HepG2 (cell line): ENCODE data around the gene ELAPOR1. TPM values are rescaled to one million over a fixed set of nuclear protein-coding genes. Genes with fewer than 3 reads are reported as not detected.

Experiments used
- DNMT1 ChIP-seq: sonication (generic); formaldehyde crosslinking; IDR thresholded peaks from 2 replicates; pipeline ENCODE4 v1.5.1; 2020; ENCODE audit warnings: mild to moderate bottlenecking, missing genetic modification reagents
- GABPA ChIP-seq, 2 experiments: IDR thresholded peaks; 2 replicates each; pipeline ENCODE4 v1.6.1; 2011 to 2016; ENCODE audit warnings: low read depth in 2 of 2, low read length in 1 of 2, missing biosample characterization in 1 of 2, missing genetic modification characterization in 1 of 2
- MIXL1 ChIP-seq: IDR thresholded peaks from 2 replicates; pipeline ENCODE4 v1.6.1; 2016
- RFX3 ChIP-seq: IDR thresholded peaks from 2 replicates; pipeline ENCODE4 v1.6.1; 2016; ENCODE audit warnings: missing biosample characterization, missing genetic modification reagents
- SP1 ChIP-seq, 2 experiments: fragments of 450-650 bp in 1 of 2; sonication (generic) in 1 of 2; formaldehyde crosslinking in 1 of 2; IDR thresholded peaks; 2 replicates each; pipeline versions ENCODE4 v1.4.0 to v1.6.1; 2016 to 2020; ENCODE audit warnings: missing genetic modification reagents in 1 of 2
- TIGD3 ChIP-seq: sonication (generic); formaldehyde crosslinking; IDR thresholded peaks from 2 replicates; pipeline ENCODE4 v1.5.1; 2020; ENCODE audit warnings: mild to moderate bottlenecking, missing genetic modification reagents, borderline replicate concordance
- ZBTB10 ChIP-seq: sonication (generic); formaldehyde crosslinking; IDR thresholded peaks from 2 replicates; pipeline ENCODE4 v1.4.0; 2020; ENCODE audit warnings: missing genetic modification reagents, borderline replicate concordance
- ZFX ChIP-seq: sonication (generic); formaldehyde crosslinking; IDR thresholded peaks from 2 replicates; pipeline ENCODE4 v1.4.0; 2020; ENCODE audit warnings: mild to moderate bottlenecking, low read depth, missing genetic modification reagents, moderate library complexity
- ZNF263 ChIP-seq: sonication (generic); formaldehyde crosslinking; IDR thresholded peaks from 2 replicates; pipeline ENCODE4 v1.4.0; 2020; ENCODE audit warnings: missing genetic modification reagents
- ZNF501 ChIP-seq: sonication (generic); formaldehyde crosslinking; IDR thresholded peaks from 2 replicates; pipeline ENCODE4 v1.5.1; 2020; ENCODE audit warnings: mild to moderate bottlenecking, moderate library complexity, missing genetic modification reagents
- ZNF552 ChIP-seq: sonication (generic); formaldehyde crosslinking; IDR thresholded peaks from 2 replicates; pipeline ENCODE4 v1.9.0; 2022; ENCODE audit warnings: missing genetic modification reagents, mild to moderate bottlenecking, borderline replicate concordance
- ZNF775 ChIP-seq: sonication (generic); formaldehyde crosslinking; IDR thresholded peaks from 2 replicates; pipeline ENCODE4 v1.4.0; 2020; ENCODE audit warnings: missing genetic modification reagents, mild to moderate bottlenecking, moderate library complexity, borderline replicate concordance
- ZNF790 ChIP-seq: sonication (generic); formaldehyde crosslinking; IDR thresholded peaks from 2 replicates; pipeline ENCODE4 v1.8.0; 2022; ENCODE audit warnings: missing genetic modification reagents, mild to moderate bottlenecking, borderline replicate concordance
- polyA plus RNA-seq, 8 experiments: library from polyadenylated mRNA; depleted of rRNA in 3 of 8; stranded (reverse) in 7 of 8; unstranded in 1 of 8; fragments of >200 nt; fragmentation: Illumina TruSeq in 4 of 8; extraction: Trizol in 4 of 8; gene quantifications; 2 replicates each; pipeline versions ENCODE4 v1.2.1 to v1.2.3, GENCODE V29; 2011 to 2016; ENCODE audit warnings: low read depth in 4 of 8, missing spikeins in 1 of 8, mixed read lengths in 1 of 8; ENCODE audit not compliant: insufficient read depth in 1 of 8
- total RNA-seq, 5 experiments: library from RNA; depleted of rRNA; stranded (reverse); fragments of >200 nt; fragmentation: Illumina TruSeq; extraction: Trizol; gene quantifications; 2 replicates each; pipeline ENCODE4 v1.2.3, GENCODE V29; 2016; ENCODE audit warnings: low read depth in 1 of 5
- TF ChIP-seq, protein P1 (sequence below): sonication (generic); formaldehyde crosslinking; IDR thresholded peaks from 2 replicates; pipeline ENCODE4 v1.8.1; 2023; ENCODE audit warnings: missing genetic modification reagents, inconsistent platforms, borderline replicate concordance
- TF ChIP-seq, protein P2 (sequence below): sonication (generic); formaldehyde crosslinking; IDR thresholded peaks from 2 replicates; pipeline ENCODE4 v1.4.0; 2020; ENCODE audit warnings: mild to moderate bottlenecking, missing genetic modification reagents
- TF ChIP-seq, protein P3 (sequence below): sonication (generic); formaldehyde crosslinking; IDR thresholded peaks from 2 replicates; pipeline ENCODE4 v1.8.1; 2023; ENCODE audit warnings: mild to moderate bottlenecking, missing genetic modification reagents

The ELAPOR1 gene
- total and polyA plus RNA-seq, 2 of the 13 experiments (the other 11 are each of a cell fraction or from before 2014, with no cell fraction given) = 0.13 to 0.20 TPM

GRCh38 chr1:109112652-109113285, 1.1 kb upstream of the ELAPOR1 start (continued):
- TF ChIP-seq ZNF775 (no peak), ZNF263 (CRISPR knock-in tag) (peak; percentile 66; the same call in 1 of the 2 replicates), SP1 (IDR thresholded peaks at IDR 0.05) (no peak), SP1 (CRISPR knock-in tag; IDR thresholded peaks at IDR 0.05) (no peak), MIXL1 (CRISPR knock-in tag) (no peak), ZFX (CRISPR knock-in tag) (peak; percentile 33; the same call in 1 of the 2 replicates), ZNF552 (CRISPR knock-in tag) (no peak), TIGD3 (CRISPR knock-in tag) (no peak), GABPA (IDR thresholded peaks at IDR 0.05; ENCODE audit: low read depth, low read length) (no peak), GABPA (CRISPR knock-in tag; IDR thresholded peaks at IDR 0.05; ENCODE audit: low read depth) (no peak; the same call in 1 of the 2 replicates), ZNF501 (CRISPR knock-in tag) (peak; percentile 74; the same call in 1 of the 2 replicates), DNMT1 (CRISPR knock-in tag) (no peak), ZBTB10 (CRISPR knock-in tag) (no peak), ZNF790 (CRISPR knock-in tag) (no peak), RFX3 (CRISPR knock-in tag) (peak; percentile 80)
- TF ChIP-seq, protein P1, sequence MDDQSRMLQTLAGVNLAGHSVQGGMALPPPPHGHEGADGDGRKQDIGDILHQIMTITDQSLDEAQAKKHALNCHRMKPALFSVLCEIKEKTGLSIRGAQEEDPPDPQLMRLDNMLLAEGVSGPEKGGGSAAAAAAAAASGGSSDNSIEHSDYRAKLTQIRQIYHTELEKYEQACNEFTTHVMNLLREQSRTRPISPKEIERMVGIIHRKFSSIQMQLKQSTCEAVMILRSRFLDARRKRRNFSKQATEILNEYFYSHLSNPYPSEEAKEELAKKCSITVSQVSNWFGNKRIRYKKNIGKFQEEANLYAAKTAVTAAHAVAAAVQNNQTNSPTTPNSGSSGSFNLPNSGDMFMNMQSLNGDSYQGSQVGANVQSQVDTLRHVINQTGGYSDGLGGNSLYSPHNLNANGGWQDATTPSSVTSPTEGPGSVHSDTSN (CRISPR knock-in tag) = no peak
- TF ChIP-seq, protein P2, sequence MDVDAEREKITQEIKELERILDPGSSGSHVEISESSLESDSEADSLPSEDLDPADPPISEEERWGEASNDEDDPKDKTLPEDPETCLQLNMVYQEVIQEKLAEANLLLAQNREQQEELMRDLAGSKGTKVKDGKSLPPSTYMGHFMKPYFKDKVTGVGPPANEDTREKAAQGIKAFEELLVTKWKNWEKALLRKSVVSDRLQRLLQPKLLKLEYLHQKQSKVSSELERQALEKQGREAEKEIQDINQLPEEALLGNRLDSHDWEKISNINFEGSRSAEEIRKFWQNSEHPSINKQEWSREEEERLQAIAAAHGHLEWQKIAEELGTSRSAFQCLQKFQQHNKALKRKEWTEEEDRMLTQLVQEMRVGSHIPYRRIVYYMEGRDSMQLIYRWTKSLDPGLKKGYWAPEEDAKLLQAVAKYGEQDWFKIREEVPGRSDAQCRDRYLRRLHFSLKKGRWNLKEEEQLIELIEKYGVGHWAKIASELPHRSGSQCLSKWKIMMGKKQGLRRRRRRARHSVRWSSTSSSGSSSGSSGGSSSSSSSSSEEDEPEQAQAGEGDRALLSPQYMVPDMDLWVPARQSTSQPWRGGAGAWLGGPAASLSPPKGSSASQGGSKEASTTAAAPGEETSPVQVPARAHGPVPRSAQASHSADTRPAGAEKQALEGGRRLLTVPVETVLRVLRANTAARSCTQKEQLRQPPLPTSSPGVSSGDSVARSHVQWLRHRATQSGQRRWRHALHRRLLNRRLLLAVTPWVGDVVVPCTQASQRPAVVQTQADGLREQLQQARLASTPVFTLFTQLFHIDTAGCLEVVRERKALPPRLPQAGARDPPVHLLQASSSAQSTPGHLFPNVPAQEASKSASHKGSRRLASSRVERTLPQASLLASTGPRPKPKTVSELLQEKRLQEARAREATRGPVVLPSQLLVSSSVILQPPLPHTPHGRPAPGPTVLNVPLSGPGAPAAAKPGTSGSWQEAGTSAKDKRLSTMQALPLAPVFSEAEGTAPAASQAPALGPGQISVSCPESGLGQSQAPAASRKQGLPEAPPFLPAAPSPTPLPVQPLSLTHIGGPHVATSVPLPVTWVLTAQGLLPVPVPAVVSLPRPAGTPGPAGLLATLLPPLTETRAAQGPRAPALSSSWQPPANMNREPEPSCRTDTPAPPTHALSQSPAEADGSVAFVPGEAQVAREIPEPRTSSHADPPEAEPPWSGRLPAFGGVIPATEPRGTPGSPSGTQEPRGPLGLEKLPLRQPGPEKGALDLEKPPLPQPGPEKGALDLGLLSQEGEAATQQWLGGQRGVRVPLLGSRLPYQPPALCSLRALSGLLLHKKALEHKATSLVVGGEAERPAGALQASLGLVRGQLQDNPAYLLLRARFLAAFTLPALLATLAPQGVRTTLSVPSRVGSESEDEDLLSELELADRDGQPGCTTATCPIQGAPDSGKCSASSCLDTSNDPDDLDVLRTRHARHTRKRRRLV (CRISPR knock-in tag) = no peak
- TF ChIP-seq, protein P3, sequence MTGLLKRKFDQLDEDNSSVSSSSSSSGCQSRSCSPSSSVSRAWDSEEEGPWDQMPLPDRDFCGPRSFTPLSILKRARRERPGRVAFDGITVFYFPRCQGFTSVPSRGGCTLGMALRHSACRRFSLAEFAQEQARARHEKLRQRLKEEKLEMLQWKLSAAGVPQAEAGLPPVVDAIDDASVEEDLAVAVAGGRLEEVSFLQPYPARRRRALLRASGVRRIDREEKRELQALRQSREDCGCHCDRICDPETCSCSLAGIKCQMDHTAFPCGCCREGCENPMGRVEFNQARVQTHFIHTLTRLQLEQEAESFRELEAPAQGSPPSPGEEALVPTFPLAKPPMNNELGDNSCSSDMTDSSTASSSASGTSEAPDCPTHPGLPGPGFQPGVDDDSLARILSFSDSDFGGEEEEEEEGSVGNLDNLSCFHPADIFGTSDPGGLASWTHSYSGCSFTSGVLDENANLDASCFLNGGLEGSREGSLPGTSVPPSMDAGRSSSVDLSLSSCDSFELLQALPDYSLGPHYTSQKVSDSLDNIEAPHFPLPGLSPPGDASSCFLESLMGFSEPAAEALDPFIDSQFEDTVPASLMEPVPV (CRISPR knock-in tag) = no peak
